Nucleus accumbens (tissue), 56 donors: ENCODE data around the gene METTL6.
"Not testable (repeated sequence)": the region's sequence is repeated elsewhere in the genome, so short reads cannot be mapped to it uniquely, and the experiment has no call there.

Experiments
- DNase-seq, 56 donors: peaks; one replicate each; lab custom pipeline; 2025; lab: John Stamatoyannopoulos, UW

Gene METTL6

DNA sequence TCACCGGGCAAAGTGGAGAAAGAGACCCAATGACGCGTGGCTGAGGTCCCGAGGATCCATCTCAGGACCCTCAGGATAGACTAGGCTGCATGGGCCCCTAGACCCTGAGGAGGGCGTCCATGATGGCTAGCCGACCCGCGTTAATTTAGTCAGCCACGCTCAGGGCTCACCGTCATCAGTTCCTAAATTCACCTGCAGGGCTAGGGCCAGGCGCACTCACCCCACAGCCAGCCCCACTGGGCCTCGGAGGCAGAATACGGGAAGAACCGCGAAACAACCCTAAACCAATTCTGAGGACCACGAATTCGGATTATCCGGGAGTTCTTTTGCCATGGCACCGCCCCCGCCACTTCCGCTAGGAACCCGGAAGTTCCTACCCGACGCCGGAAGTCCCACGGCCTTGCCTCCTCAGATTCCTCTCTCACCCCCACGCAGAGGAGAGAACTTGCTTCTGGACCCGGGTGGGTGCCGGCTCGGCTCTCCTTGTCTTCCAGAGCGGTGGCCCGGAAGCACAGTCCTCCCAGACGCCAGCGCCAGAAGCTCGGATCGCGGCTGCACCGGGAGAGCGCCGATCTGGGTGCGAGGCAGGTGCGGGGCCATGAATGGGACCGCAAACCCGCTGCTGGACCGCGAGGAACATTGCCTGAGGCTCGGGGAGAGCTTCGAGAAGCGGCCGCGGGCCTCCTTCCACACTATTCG lies at the start of gene METTL6, which contains the start of gene EAF1:
METTL6 (minus strand) TSS at position 363 of the 699 bp plus-strand sequence. CDS start 1,033 bp downstream, outside the sequence.
EAF1 (plus strand) TSS at position 417 of the 699 bp plus-strand sequence; CDS start at position 599, 182 bp downstream.
- peak; percentile 11 to 93 (median 74) for DNase-seq

- no peak for DNase-seq
Observed at GRCh38 chr3:15476378-15476777, 49.0 kb upstream of the METTL6 start.

DNA sequence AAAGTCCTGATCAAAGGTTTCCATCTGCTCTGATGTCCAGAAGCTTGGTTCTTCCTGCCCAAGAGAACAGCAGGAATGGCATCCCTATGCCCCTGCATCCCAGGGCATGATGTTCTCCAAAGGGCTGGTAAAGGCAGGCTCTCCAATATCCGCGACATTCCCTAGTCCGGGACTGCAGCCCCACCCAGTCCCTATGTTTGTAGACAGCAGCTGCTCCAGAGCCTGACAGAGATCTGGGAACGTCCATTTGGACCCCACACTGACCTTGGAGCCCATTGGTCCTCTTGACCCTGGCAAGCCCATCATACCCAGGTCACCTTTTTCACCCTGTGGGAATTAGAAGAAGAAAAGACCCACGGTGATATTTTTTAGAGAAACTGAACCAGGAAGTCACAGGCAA lies 47.8 kb upstream of the METTL6 start:
- DNase-seq = no peak

- no peak for DNase-seq
Observed at GRCh38 chr3:15471861-15472260, 44.5 kb upstream of the METTL6 start.

GRCh38 chr3:15470849-15471248 lies 43.5 kb upstream of the METTL6 start:
- DNase-seq = no peak

GRCh38 chr3:15470261-15470660 lies 42.9 kb upstream of the METTL6 start:
- DNase-seq = no peak

DNA sequence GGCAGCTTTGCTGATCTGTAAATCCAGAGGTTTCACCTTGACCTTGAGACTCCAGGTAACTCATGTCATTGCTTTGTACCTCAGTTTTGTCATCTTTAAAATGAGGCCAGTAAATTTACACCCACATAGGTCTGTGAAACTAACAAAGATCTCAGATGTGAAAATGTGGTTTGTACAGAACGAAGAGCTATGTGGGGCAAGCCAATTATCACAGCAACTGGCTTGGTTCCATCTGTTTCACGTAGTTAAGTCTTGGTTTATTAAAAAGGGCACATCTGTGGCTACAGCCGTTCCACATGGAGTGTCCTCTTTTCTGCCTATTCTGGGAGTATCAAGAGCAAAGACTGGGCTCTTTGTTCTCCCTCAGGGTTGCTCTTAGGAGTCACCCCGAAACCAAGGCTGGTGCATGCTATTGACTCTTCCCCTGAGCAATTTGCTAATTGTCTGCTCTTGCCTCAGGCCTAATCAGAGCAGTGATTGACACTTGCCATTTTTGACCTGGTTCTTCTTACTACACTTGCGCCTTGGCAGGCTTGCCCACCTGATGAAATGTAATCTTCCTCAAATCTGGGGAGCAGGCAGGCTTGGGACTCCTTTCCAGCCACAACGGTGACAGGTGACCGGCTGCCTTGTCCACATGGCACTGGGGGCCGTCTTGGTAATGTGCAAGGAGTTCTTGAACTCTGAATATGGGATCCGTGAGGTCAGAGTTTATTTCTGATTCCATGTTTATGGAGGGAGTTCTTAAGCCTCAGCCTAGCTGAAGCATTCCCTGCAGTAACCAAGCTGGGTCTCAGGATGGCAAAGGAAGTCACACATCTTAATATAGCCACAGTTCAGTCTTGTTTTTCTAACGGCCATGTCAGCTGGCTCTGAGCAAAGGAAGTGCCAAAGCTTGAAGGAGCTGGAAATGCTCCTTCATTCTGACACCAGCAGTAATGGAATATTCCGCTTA lies 40.2 kb upstream of the METTL6 start:
- no peak for DNase-seq

- DNase-seq = no peak
Observed at GRCh38 chr3:15465876-15466585, 38.7 kb upstream of the METTL6 start.

GRCh38 chr3:15462451-15462850 lies 35.1 kb upstream of the METTL6 start:
- peak in 9 of 56 donors; percentile 1 to 34 (median 14) for DNase-seq

- DNase-seq = no peak
Observed at GRCh38 chr3:15460891-15461531, 33.7 kb upstream of the METTL6 start.

DNA sequence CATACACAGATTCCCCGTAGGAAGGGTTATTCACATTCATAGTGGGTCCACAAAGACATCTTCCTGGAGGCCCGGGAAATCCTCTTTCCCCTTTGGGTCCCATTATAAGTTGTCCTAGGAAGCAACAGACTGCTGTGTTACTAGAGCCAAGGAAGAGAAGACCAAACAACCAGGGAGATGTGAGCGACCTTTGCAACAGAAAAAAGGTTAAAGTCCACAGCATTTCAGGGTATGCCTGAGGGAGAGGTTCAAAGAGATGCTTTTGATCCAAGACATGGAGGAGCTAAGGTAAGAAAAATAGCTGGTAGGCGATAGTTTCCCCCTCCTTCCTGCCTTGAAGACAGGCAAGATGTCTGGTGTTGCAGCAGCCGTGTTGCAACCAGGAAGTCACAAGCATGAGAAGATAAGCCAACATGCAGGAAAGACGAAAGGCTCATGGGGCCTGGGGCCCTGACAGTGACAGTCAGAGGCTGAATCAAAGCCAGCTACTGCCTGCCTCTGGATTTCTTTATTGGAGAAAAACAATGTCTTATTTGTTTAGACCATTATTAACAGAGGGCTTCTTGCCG lies 31.0 kb upstream of the METTL6 start:
- no peak for DNase-seq

DNA sequence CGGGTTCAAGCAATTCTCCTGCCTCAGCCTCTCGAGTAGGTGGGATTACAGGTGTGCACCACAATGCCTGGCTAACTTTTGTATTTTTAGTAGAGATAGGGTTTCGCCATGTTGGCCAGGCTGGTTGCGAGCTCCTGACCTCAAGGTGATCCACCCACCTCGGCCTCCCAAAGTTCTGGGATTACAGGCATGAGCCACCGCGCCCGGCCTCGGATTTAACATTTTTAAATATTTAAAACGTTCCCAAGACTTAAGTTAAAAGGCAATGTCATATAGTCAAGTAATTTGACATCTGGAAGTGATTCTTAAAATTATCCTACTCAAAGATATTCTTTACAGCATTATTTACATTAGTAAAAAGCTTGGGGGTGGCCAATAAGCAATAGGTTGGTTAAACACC lies 29.6 kb upstream of the METTL6 start:
- DNase-seq = not testable (repeated sequence)

GRCh38 chr3:15456321-15456720 lies 29.0 kb upstream of the METTL6 start:
- DNase-seq = no peak

DNA sequence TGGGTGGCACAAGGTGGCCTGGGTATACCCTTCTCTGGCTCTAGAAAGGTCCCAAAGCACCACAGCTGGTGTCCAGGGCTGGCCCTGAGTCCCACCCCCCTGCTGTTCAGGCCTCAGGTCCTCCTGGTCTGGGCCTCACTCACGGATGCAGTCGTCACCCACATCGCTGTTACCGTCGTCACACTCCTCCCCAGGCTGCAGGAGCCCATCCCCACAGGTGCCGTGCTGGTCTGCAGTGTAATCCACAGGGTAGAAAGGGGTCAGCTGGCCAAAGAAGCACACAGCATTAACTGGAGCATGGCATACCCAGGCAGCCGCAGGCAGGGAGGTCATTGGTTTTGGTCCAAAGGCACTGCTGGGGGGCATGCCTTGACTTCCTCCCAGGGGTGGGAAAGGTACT lies 28.4 kb upstream of the METTL6 start:
- no peak for DNase-seq

- no peak for DNase-seq
Observed at GRCh38 chr3:15454965-15455364, 27.6 kb upstream of the METTL6 start.

- DNase-seq = no peak
Observed at GRCh38 chr3:15453991-15454625, 26.8 kb upstream of the METTL6 start.

GRCh38 chr3:15453501-15453900 lies 26.2 kb upstream of the METTL6 start:
- no peak for DNase-seq

GRCh38 chr3:15452961-15453360 lies 25.6 kb upstream of the METTL6 start:
- DNase-seq = no peak

DNA sequence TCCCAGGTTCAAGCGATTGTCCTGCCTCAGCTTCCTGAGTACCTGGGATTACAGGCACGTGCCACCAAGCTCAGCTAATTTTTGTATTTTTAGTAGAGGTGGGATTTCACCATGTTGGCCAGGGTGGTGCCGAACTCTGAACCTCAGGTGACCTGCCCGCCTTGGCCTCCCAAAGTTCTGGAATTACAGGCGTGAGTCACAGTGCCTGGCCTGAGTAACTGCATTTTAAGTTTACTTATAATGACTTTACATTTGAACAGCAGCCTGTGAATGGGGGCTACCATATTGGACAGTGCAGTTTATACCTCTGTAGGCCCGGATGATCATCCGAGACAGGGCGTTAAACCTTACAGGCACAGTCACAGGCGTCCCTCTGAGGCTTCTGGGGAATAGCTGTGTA lies 24.8 kb upstream of the METTL6 start:
- DNase-seq = no peak
